Measurements from ENCODE around the gene PALLD. TPM values are rescaled to one million over a fixed set of nuclear protein-coding genes. Genes with fewer than 3 reads are reported as not detected.

PALLD gene
- total RNA-seq, 1 experiment from 2014 or later, result 20.9 TPM

- in situ Hi-C loops (cut with HindIII; ENCODE audit: low pct_unique_long_range_greater_than_20kb, low sequenced_read_pairs), result no loop called here
- no peak for DNase-seq (ENCODE audit: low read depth, low spot score)
Measured at GRCh38 chr4:168857009-168857408, 360.2 kb downstream of the PALLD start.

GRCh38 chr4:168857546-168858314 is 360.9 kb downstream of the PALLD start:
- in situ Hi-C loops (cut with HindIII; ENCODE audit: low pct_unique_long_range_greater_than_20kb, low sequenced_read_pairs), result no loop called here
- no peak for DNase-seq (ENCODE audit: low read depth, low spot score)

DNA sequence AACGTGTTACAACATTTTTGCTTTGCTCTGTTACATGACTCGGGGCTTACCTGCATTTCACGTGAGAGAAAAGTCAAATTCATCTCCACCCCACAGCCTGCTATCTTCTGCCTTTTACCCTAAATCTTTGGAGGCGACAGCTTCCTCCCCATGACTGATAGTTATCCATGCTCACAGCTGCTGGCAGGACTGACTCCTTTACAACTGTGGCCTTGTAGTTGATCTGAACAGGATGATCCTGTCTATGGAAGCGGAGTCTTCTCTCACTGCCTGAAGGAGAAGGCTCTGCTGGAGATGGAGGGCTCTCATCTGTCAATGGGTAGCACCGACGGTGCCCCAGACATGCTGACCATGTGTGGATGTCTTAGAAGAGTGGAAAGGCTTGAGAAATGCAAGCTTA is 362.2 kb downstream of the PALLD start:
- no peak for DNase-seq (ENCODE audit: low read depth, low spot score)
- in situ Hi-C loops (cut with HindIII; ENCODE audit: low pct_unique_long_range_greater_than_20kb, low sequenced_read_pairs), result no loop called here

DNA sequence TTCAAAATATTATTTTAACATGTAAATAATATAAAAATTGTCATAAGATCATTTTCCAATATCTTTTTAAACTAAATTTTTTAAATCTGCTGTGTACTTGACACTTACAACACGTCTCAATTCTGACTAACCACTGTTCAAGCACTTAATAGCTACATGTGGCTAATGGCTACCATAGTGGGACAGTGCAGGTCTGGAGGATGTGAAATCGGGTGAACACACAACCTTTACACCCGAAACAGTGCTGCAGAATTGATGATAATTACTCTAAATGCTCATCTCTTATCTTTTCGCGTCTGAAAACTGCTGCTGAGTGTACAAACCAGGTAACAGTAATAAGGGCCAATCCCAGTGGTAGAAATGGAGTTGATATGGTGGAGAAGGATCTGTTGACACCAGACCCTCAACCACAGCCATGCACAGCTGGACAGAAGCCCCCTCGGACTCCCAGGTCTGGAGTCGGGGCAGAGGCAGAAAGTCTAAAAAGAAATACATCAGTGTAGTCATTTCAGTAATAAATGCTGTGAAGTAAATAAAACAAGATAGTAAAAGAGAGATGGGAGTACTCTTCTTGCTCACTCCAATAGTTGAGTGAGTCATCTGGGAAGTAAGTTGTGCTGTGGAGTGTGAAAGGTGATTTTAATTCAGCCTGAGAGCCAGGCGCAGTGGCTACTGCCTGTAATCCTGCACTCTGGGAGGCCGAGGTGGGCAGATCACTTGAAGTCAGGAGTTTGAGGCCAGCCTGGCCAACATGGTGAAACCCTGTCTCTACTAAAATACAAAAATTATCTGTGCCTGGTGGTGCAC is 363.2 kb downstream of the PALLD start:
- no peak for DNase-seq (ENCODE audit: low read depth, low spot score)
- in situ Hi-C loops (cut with HindIII; ENCODE audit: low pct_unique_long_range_greater_than_20kb, low sequenced_read_pairs), result no loop called here

GRCh38 chr4:168860827-168861226 is 364.0 kb downstream of the PALLD start:
- in situ Hi-C loops (cut with HindIII; ENCODE audit: low pct_unique_long_range_greater_than_20kb, low sequenced_read_pairs), result no loop called here
- DNase-seq (ENCODE audit: low read depth, low spot score), result no peak

- in situ Hi-C loops (cut with HindIII; ENCODE audit: low pct_unique_long_range_greater_than_20kb, low sequenced_read_pairs), result no loop called here
- DNase-seq (ENCODE audit: low read depth, low spot score), result no peak
Measured at GRCh38 chr4:168863719-168864647, 367.1 kb downstream of the PALLD start.

- DNase-seq (ENCODE audit: low read depth, low spot score), result peak; percentile 68
- in situ Hi-C loops (cut with HindIII; ENCODE audit: low pct_unique_long_range_greater_than_20kb, low sequenced_read_pairs), result no loop called here
Measured at GRCh38 chr4:168864821-168865541, 368.1 kb downstream of the PALLD start.

DNA sequence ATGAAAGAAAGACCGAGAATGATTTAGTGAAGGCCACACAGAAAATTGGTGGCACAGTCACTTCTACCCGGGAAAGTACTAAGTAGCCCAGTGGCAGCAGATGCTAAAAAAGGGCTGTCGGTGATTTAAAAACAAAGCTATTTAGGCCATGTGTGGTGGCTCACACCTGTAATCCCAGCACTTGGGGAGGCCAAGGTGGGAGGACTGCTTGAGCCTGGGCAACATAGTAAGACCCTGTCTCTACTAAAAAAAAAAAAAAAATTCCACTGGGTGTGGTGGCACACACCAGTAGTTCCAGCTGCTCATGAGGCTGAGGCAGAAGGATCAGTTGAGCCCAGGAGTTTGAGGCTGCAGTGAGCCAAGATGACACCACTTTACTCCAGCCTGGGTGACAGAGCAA is 369.0 kb downstream of the PALLD start:
- in situ Hi-C loops (cut with HindIII; ENCODE audit: low pct_unique_long_range_greater_than_20kb, low sequenced_read_pairs), result no loop called here

DNA sequence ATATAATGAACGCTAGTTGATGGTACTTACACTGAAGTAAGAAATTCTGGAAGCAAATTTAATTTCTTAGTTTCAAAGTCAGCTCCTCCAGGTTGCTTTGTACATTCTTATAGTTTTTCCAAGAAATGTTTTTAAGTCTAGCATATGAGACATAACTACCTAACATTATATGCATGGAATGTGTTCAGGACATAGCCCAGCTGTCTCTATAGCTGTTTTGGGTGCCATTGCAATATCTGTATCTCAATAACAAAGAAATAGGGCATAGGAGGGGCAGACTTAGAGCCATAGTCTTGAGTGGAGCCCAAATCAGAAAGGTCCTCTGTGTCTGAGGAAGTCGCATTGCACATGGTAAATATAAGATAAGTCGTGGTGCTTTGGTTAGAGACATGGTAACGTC is 369.8 kb downstream of the PALLD start:
- no peak for DNase-seq (ENCODE audit: low read depth, low spot score)
- in situ Hi-C loops (cut with HindIII; ENCODE audit: low pct_unique_long_range_greater_than_20kb, low sequenced_read_pairs), result no loop called here

More for the DNA sequence above, 369.0 kb downstream of the PALLD start:
- no peak for DNase-seq (ENCODE audit: low read depth, low spot score)

- in situ Hi-C loops (cut with HindIII; ENCODE audit: low pct_unique_long_range_greater_than_20kb, low sequenced_read_pairs), result no loop called here
Measured at GRCh38 chr4:168867128-168867527, 370.3 kb downstream of the PALLD start.

GRCh38 chr4:168868044-168868781 is 371.4 kb downstream of the PALLD start:
- in situ Hi-C loops (cut with HindIII; ENCODE audit: low pct_unique_long_range_greater_than_20kb, low sequenced_read_pairs), result no loop called here
- peak; percentile 79 for DNase-seq (ENCODE audit: low read depth, low spot score)

More at GRCh38 chr4:168867128-168867527, 370.3 kb downstream of the PALLD start:
- DNase-seq (ENCODE audit: low read depth, low spot score), result no peak

GRCh38 chr4:168868802-168869201 is 371.9 kb downstream of the PALLD start:
- in situ Hi-C loops (cut with HindIII; ENCODE audit: low pct_unique_long_range_greater_than_20kb, low sequenced_read_pairs), result no loop called here
- DNase-seq (ENCODE audit: low read depth, low spot score), result no peak

DNA sequence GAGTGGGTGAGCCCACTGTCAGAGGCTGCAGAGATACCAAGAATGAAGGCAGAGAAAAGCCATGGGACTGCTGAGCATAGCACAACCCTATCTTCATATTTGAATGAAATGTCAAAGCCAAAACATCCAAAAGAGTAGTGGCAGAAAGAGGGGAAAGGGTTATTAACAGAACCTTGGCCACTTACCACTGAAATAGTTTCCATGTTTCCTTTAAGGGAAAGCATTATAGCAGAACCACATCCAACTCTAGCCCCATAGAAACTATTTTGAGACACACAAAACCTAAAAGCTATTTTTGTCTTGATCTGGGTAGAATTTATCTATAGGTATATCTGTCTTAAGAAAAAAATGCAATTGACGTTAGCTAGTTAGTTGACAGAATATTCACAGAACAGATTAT is 373.2 kb downstream of the PALLD start:
- in situ Hi-C loops (cut with HindIII; ENCODE audit: low pct_unique_long_range_greater_than_20kb, low sequenced_read_pairs), result no loop called here
- no peak for DNase-seq (ENCODE audit: low read depth, low spot score)

- no peak for DNase-seq (ENCODE audit: low read depth, low spot score)
- in situ Hi-C loops (cut with HindIII; ENCODE audit: low pct_unique_long_range_greater_than_20kb, low sequenced_read_pairs), result no loop called here
Measured at GRCh38 chr4:168871632-168872031, 374.8 kb downstream of the PALLD start.

- in situ Hi-C loops (cut with HindIII; ENCODE audit: low pct_unique_long_range_greater_than_20kb, low sequenced_read_pairs), result no loop called here
- no peak for DNase-seq (ENCODE audit: low read depth, low spot score)
Measured at GRCh38 chr4:168874083-168874482, 377.2 kb downstream of the PALLD start.

- no peak for DNase-seq (ENCODE audit: low read depth, low spot score)
- in situ Hi-C loops (cut with HindIII; ENCODE audit: low pct_unique_long_range_greater_than_20kb, low sequenced_read_pairs), result no loop called here
Measured at GRCh38 chr4:168876106-168876505, 379.3 kb downstream of the PALLD start.
